Measurements from ENCODE around the gene WDR20. TPM values are rescaled to one million over a fixed set of nuclear protein-coding genes. Genes with fewer than 3 reads are reported as not detected.

WDR20 gene
- total RNA-seq, 1 experiment from 2014 or later: 25.6 TPM

- TF ChIP-seq ARID4B (CRISPR knock-in tag; IDR thresholded peaks at IDR 0.05; ENCODE audit: borderline replicate concordance): no peak
Observed at GRCh38 chr14:102092806-102093205, 46.9 kb upstream of the WDR20 start (continued).

GRCh38 chr14:102094101-102094500 lies 45.6 kb upstream of the WDR20 start:
- POLR2A ChIA-PET: no interaction called here
- H3K27ac Mint-ChIP-seq: no peak overlapping the region
- H3K27me3 Mint-ChIP-seq (ENCODE audit: low read depth): no peaks in the 10 kb centered on the region; the same call in 1 of the 2 replicates
- peaks cover 31% of the 10 kb centered on the region for H3K4me1 Mint-ChIP-seq
- H3K36me3 Mint-ChIP-seq: no peaks in the 10 kb centered on the region
- CTCF ChIA-PET: interaction anchor here (0.6 kb wide), 1 partner anchor 33 kb away, joined by 3 read pairs; no protein-coding TSS in a partner anchor
- ATAC-seq: no peak
- DNase-seq (ENCODE audit: low spot score): no peak
- H3K4me3 Mint-ChIP-seq: no peak overlapping the region
- TF ChIP-seq FOXP1 (CRISPR knock-in tag; IDR thresholded peaks at IDR 0.05; ENCODE audit: borderline replicate concordance) (no peak), PRDM15 (CRISPR knock-in tag; IDR thresholded peaks at IDR 0.05) (no peak), FOXK1 (CRISPR knock-in tag; IDR thresholded peaks at IDR 0.05) (no peak), CREB1 (CRISPR knock-in tag; IDR thresholded peaks at IDR 0.05) (no peak), ZNF396 (CRISPR knock-in tag; IDR thresholded peaks at IDR 0.05; ENCODE audit: borderline replicate concordance) (no peak)
- no peaks in the 10 kb centered on the region for H3K9me3 Mint-ChIP-seq

GRCh38 chr14:102095231-102095870 lies 44.3 kb upstream of the WDR20 start:
- ATAC-seq (no peak), DNase-seq (ENCODE audit: low spot score) (no peak)
- H3K27me3 Mint-ChIP-seq (ENCODE audit: low read depth): no peaks in the 10 kb centered on the region; the same call in 1 of the 2 replicates
- ChIA-PET POLR2A (interaction anchor here (0.5 to 1.0 kb wide), 2 partner anchors 49 to 221 kb away, joined by 3 to 4 read pairs; no protein-coding TSS in a partner anchor), CTCF (interaction anchor here (0.6 to 3.6 kb wide), 21 partner anchors 7 to 378 kb away, joined by 3 to 41 read pairs (median 6); no protein-coding TSS in a partner anchor)
- H3K4me3 Mint-ChIP-seq: no peak overlapping the region
- no peak overlapping the region for H3K27ac Mint-ChIP-seq
- no peaks in the 10 kb centered on the region for H3K9me3 Mint-ChIP-seq
- no peaks in the 10 kb centered on the region for H3K36me3 Mint-ChIP-seq
- H3K4me1 Mint-ChIP-seq: peaks cover 27% of the 10 kb centered on the region
- TF ChIP-seq ZBTB43 (CRISPR knock-in tag; IDR thresholded peaks at IDR 0.05) (no peak), MAX (CRISPR knock-in tag; IDR thresholded peaks at IDR 0.05) (no peak), ESRRA (CRISPR knock-in tag; IDR thresholded peaks at IDR 0.05; ENCODE audit: borderline replicate concordance) (no peak), ZSCAN18 (CRISPR knock-in tag; IDR thresholded peaks at IDR 0.05) (no peak), FOXP4 (CRISPR knock-in tag; IDR thresholded peaks at IDR 0.05) (no peak), ZBTB21 (CRISPR knock-in tag; IDR thresholded peaks at IDR 0.05; ENCODE audit: borderline replicate concordance) (no peak), ZNF425 (CRISPR knock-in tag; conservative IDR thresholded peaks at IDR 0.05) (no peak), ZNF416 (CRISPR knock-in tag; IDR thresholded peaks at IDR 0.05) (no peak), HMGA2 (CRISPR knock-in tag; IDR thresholded peaks at IDR 0.05) (no peak), TCF7 (CRISPR knock-in tag; IDR thresholded peaks at IDR 0.05; ENCODE audit: low read depth) (no peak)

Data from WTC11 (cell line).